HEK293 (cell line): ENCODE results near the gene POLR3E.

Experiments used
- CTCF ChIA-PET: fragments of 350-600 bp; formaldehyde crosslinking; extraction: SDS; loops from one replicate; lab custom pipeline; 2021; ENCODE audit warnings: antibody characterized with exemption; lab: Yijun Ruan, JAX
- POLR2A ChIA-PET: fragments of 300-600 bp; formaldehyde crosslinking; extraction: SDS; loops from one replicate; lab custom pipeline; 2020; ENCODE audit warnings: antibody characterized with exemption, inconsistent platforms; lab: Yijun Ruan, JAX
- H3K27ac ChIP-seq: fragments of 200-500 bp; sonication (Bioruptor generic); 2 replicates; pipeline ENCODE4 v1.5.1; 2014; ENCODE audit warnings: low read depth, low read length, control low read depth, inconsistent platforms; ENCODE audit errors: extremely low read depth
- H3K36me3 ChIP-seq, 2 experiments: fragments of 200-500 bp in 1 of 2; sonication (Bioruptor generic) in 1 of 2; 1 replicate in 1 of 2; 2 replicates in 1 of 2; pipeline ENCODE4 v1.5.1; 2014 to 2017; ENCODE audit warnings: inconsistent platforms in 2 of 2, low read length in 2 of 2; ENCODE audit not compliant: control insufficient read depth in 2 of 2, insufficient read depth in 1 of 2
- H3K4me1 ChIP-seq: fragments of 200-500 bp; sonication (Bioruptor generic); 2 replicates; pipeline ENCODE4 v1.5.1; 2014; ENCODE audit warnings: mild to moderate bottlenecking, low read length, inconsistent platforms; ENCODE audit not compliant: control insufficient read depth, insufficient read depth
- H3K4me3 ChIP-seq: 2 replicates; pipeline ENCODE4 v1.5.1; 2011; ENCODE audit warnings: low read depth, mild to moderate bottlenecking, control low read depth, low read length, moderate library complexity
- H3K9me3 ChIP-seq: fragments of 200-500 bp; sonication (Bioruptor generic); 2 replicates; pipeline ENCODE4 v1.5.1; 2014; ENCODE audit warnings: low read depth, low read length, inconsistent platforms; ENCODE audit not compliant: control insufficient read depth, insufficient read depth
- GFI1B ChIP-seq: fragments of 450-650 bp; formaldehyde crosslinking; IDR thresholded peaks from 2 replicates; pipeline ENCODE4 v1.5.1; 2016; ENCODE audit warnings: missing biosample characterization, missing genetic modification characterization
- PATZ1 ChIP-seq: fragments of 450-650 bp; formaldehyde crosslinking; IDR thresholded peaks from 2 replicates; pipeline ENCODE4 v1.5.1; 2016; ENCODE audit warnings: missing biosample characterization, missing genetic modification characterization
- PBX3 ChIP-seq: sonication (generic); formaldehyde crosslinking; IDR thresholded peaks from 2 replicates; pipeline ENCODE4 v1.8.1; 2022; ENCODE audit warnings: mild to moderate bottlenecking, moderate library complexity, missing genetic modification reagents
- RBAK ChIP-seq: fragments of 450-650 bp; formaldehyde crosslinking; IDR thresholded peaks from 2 replicates; pipeline ENCODE4 v1.5.1; 2016; ENCODE audit warnings: missing biosample characterization, missing genetic modification characterization
- SETDB1 ChIP-seq: IDR thresholded peaks from one replicate; pipeline ENCODE4 v1.6.1; 2017; ENCODE audit warnings: mild to moderate bottlenecking, low read length, moderate library complexity, mixed read lengths; ENCODE audit not compliant: insufficient read length
- ZBTB20 ChIP-seq: fragments of 450-650 bp; formaldehyde crosslinking; IDR thresholded peaks from 2 replicates; pipeline ENCODE4 v1.5.1; 2016; ENCODE audit warnings: missing biosample characterization, missing genetic modification characterization
- ZIC2 ChIP-seq: fragments of 450-650 bp; formaldehyde crosslinking; IDR thresholded peaks from 2 replicates; pipeline ENCODE4 v1.5.1; 2016; ENCODE audit warnings: missing biosample characterization, missing genetic modification characterization
- ZNF10 ChIP-seq: fragments of 450-650 bp; formaldehyde crosslinking; IDR thresholded peaks from 2 replicates; pipeline ENCODE4 v1.5.1; 2017; ENCODE audit warnings: missing biosample characterization, missing genetic modification characterization
- ZNF302 ChIP-seq: fragments of 450-650 bp; formaldehyde crosslinking; IDR thresholded peaks from 2 replicates; pipeline ENCODE4 v1.5.1; 2016; ENCODE audit warnings: missing biosample characterization, missing genetic modification characterization, low read depth
- ZNF398 ChIP-seq: fragments of 450-650 bp; formaldehyde crosslinking; IDR thresholded peaks from 2 replicates; pipeline ENCODE4 v1.5.1; 2017; ENCODE audit warnings: missing biosample characterization, missing genetic modification characterization
- ZNF423 ChIP-seq: fragments of 450-650 bp; formaldehyde crosslinking; IDR thresholded peaks from 2 replicates; pipeline ENCODE4 v1.5.1; 2016; ENCODE audit warnings: missing biosample characterization, missing genetic modification characterization
- ZNF488 ChIP-seq: fragments of 450-650 bp; formaldehyde crosslinking; IDR thresholded peaks from 2 replicates; pipeline ENCODE4 v1.5.1; 2016; ENCODE audit warnings: missing biosample characterization, missing genetic modification characterization
- ZNF501 ChIP-seq: fragments of 450-650 bp; formaldehyde crosslinking; IDR thresholded peaks from 2 replicates; pipeline ENCODE4 v1.5.1; 2016; ENCODE audit warnings: missing biosample characterization, missing genetic modification characterization
- ZNF580 ChIP-seq: fragments of 450-650 bp; formaldehyde crosslinking; IDR thresholded peaks from 2 replicates; pipeline ENCODE4 v1.5.1; 2016; ENCODE audit warnings: missing biosample characterization, missing genetic modification characterization
- ZNF701 ChIP-seq: fragments of 450-650 bp; formaldehyde crosslinking; IDR thresholded peaks from 2 replicates; pipeline ENCODE4 v1.5.1; 2016; ENCODE audit warnings: missing biosample characterization, missing genetic modification characterization
- ZNF792 ChIP-seq: fragments of 450-650 bp; formaldehyde crosslinking; IDR thresholded peaks from 2 replicates; pipeline ENCODE4 v1.5.1; 2016; ENCODE audit warnings: missing biosample characterization, missing genetic modification characterization
- TF ChIP-seq, protein P1 (sequence below): fragments of 450-650 bp; formaldehyde crosslinking; IDR thresholded peaks from 2 replicates; pipeline ENCODE4 v1.5.1; 2017; ENCODE audit warnings: missing biosample characterization, missing genetic modification characterization
- TF ChIP-seq, protein P2 (sequence below): fragments of 450-650 bp; formaldehyde crosslinking; IDR thresholded peaks from 2 replicates; pipeline ENCODE4 v1.5.1; 2016; ENCODE audit warnings: missing biosample characterization, missing genetic modification characterization
- TF ChIP-seq, protein P3 (sequence below): fragments of 450-650 bp; IDR thresholded peaks from 2 replicates; pipeline ENCODE4 v1.5.1; 2018; ENCODE audit warnings: missing biosample characterization, missing genetic modification characterization

The POLR3E gene

DNA sequence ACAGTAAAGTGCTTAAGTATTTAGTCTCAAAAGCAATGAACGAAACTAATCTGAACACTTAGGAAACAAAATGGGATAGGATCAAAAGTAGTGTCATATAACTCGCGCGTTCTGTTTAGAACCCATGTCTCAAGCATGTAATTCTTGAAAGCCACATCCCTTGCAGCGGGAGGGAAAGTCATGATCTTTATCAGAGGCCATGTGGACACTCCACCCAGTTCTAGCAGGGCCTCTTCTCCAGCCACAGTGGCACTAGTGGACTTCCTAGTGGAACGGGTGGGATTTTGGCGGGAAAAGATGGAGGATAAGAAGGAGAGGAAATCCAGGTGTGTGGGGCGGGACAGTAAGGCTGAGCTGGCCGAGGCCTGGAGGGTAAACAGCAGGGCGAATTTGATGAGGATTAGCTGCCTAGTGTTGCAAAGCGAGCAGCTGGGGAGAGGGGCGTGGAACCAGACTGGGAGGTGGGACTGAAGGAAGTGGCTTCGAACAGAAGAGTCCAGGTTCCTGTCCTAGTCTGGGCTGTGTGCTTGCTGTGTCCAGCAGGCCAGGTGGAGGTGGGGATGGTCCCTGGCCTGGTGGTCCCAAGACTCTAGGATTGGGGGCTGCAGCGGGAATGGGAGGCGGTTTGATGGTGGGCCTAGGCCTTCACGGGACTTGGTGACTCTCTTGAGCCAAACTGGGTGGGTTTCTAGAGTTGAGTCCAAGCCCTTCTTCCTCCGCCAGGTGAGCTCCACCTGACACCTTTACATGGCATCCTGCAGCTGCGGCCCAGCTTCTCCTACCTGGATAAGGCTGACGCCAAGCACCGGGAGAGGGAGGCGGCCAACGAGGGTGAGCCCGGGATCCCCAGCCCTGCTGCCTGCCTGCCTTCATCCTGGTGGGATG is 15.9 kb downstream of the POLR3E start:
- H3K9me3 ChIP-seq: no peaks in the 10 kb centered on the region
- no peaks in the 10 kb centered on the region for H3K4me1 ChIP-seq
- POLR2A ChIA-PET: no interaction called here
- H3K36me3 ChIP-seq: peaks cover 13 to 88% of the 10 kb centered on the region in 2 experiments; a peak in 2 of 3 replicates
- H3K27ac ChIP-seq: no peak overlapping the region
- H3K4me3 ChIP-seq: no peak overlapping the region
- TF ChIP-seq RBAK (tag by site-specific recombination) (no peak), PATZ1 (no peak), ZNF488 (tag by site-specific recombination) (no peak), ZIC2 (tag by site-specific recombination) (no peak)
- CTCF ChIA-PET: interaction anchor here (0.6 to 1.2 kb wide), 2 partner anchors 8 to 306 kb away, joined by 3 read pairs; no protein-coding TSS in a partner anchor

- CTCF ChIA-PET: no interaction called here
- Histone ChIP-seq H3K4me1 (no peaks in the 10 kb centered on the region), H3K36me3 (peaks cover 16 to 88% of the 10 kb centered on the region in 2 experiments; a peak in 2 of 3 replicates), H3K27ac (no peak overlapping the region), H3K4me3 (no peak overlapping the region), H3K9me3 (no peaks in the 10 kb centered on the region)
- POLR2A ChIA-PET: no interaction called here
- TF ChIP-seq ZNF488 (tag by site-specific recombination) (no peak), SETDB1 (no peak), ZNF398 (tag by site-specific recombination) (no peak), ZBTB20 (tag by site-specific recombination) (no peak), ZNF580 (tag by site-specific recombination) (no peak), GFI1B (no peak), PBX3 (CRISPR knock-in tag) (no peak), ZNF501 (no peak), ZNF792 (tag by site-specific recombination) (no peak), ZNF302 (tag by site-specific recombination) (no peak), ZNF10 (tag by site-specific recombination) (no peak), ZNF701 (tag by site-specific recombination) (no peak), ZNF423 (tag by site-specific recombination) (no peak)
- TF ChIP-seq, protein P1, sequence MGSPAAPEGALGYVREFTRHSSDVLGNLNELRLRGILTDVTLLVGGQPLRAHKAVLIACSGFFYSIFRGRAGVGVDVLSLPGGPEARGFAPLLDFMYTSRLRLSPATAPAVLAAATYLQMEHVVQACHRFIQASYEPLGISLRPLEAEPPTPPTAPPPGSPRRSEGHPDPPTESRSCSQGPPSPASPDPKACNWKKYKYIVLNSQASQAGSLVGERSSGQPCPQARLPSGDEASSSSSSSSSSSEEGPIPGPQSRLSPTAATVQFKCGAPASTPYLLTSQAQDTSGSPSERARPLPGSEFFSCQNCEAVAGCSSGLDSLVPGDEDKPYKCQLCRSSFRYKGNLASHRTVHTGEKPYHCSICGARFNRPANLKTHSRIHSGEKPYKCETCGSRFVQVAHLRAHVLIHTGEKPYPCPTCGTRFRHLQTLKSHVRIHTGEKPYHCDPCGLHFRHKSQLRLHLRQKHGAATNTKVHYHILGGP (tag by site-specific recombination): no peak
- TF ChIP-seq, protein P2, sequence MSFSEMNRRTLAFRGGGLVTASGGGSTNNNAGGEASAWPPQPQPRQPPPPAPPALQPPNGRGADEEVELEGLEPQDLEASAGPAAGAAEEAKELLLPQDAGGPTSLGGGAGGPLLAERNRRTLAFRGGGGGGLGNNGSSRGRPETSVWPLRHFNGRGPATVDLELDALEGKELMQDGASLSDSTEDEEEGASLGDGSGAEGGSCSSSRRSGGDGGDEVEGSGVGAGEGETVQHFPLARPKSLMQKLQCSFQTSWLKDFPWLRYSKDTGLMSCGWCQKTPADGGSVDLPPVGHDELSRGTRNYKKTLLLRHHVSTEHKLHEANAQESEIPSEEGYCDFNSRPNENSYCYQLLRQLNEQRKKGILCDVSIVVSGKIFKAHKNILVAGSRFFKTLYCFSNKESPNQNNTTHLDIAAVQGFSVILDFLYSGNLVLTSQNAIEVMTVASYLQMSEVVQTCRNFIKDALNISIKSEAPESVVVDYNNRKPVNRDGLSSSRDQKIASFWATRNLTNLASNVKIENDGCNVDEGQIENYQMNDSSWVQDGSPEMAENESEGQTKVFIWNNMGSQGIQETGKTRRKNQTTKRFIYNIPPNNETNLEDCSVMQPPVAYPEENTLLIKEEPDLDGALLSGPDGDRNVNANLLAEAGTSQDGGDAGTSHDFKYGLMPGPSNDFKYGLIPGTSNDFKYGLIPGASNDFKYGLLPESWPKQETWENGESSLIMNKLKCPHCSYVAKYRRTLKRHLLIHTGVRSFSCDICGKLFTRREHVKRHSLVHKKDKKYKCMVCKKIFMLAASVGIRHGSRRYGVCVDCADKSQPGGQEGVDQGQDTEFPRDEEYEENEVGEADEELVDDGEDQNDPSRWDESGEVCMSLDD (tag by site-specific recombination): no peak
- TF ChIP-seq, protein P3, sequence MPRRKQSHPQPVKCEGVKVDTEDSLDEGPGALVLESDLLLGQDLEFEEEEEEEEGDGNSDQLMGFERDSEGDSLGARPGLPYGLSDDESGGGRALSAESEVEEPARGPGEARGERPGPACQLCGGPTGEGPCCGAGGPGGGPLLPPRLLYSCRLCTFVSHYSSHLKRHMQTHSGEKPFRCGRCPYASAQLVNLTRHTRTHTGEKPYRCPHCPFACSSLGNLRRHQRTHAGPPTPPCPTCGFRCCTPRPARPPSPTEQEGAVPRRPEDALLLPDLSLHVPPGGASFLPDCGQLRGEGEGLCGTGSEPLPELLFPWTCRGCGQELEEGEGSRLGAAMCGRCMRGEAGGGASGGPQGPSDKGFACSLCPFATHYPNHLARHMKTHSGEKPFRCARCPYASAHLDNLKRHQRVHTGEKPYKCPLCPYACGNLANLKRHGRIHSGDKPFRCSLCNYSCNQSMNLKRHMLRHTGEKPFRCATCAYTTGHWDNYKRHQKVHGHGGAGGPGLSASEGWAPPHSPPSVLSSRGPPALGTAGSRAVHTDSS: no peak
These were observed 16.8 kb downstream of the POLR3E start for GRCh38 chr16:22313876-22314470.
